HG03571 (cell line): ENCODE data around the gene AMBRA1.

Source experiments
- ATAC-seq: cut with Tn5 transposase; IDR thresholded peaks from one replicate; pipeline ENCODE4 v1.9.1; 2021; ENCODE audit not compliant: unreplicated experiment

The AMBRA1 gene

DNA sequence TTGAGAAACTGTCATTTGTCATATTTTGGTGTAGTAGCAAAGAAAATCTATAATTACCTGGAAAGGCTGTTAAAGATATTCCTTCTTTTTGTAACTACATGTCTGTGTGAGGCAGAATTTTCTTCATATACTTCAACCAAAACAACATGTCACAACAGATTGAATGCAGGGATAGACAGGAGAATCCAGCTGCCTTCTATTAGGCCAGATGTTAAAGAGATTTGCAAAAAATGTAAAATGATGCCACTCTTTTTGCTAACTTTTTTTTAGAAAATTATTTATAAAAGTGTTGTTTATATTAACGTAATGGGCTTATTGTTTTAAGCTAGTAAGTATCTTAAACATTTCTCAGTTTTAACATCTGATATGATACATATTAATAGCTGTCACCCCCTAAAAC, 233.9 kb downstream of the AMBRA1 start:
- ATAC-seq = no peak

DNA sequence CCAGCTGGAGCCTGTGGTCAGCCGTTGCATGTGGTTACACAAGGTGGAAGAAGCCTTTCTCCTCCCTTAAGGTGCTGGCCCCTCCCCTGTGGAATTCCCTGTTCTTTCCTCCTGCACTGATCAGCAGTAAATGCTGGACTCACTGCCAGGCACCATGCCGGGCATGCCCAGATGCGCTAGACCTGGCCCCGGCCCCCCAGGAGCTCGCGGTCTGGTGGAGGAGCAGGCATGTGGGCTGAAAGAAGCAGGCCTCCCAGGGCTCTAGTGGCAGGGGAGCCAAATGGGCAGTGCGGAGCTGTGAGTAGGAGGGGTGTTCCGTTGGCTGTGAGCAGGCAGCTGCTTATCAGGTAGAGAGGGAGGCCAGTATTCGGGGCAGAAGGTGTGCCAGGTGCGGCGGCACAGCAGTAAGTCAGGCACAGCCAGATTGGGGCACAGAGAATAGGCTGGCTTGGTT, 236.3 kb downstream of the AMBRA1 start:
- ATAC-seq = no peak

DNA sequence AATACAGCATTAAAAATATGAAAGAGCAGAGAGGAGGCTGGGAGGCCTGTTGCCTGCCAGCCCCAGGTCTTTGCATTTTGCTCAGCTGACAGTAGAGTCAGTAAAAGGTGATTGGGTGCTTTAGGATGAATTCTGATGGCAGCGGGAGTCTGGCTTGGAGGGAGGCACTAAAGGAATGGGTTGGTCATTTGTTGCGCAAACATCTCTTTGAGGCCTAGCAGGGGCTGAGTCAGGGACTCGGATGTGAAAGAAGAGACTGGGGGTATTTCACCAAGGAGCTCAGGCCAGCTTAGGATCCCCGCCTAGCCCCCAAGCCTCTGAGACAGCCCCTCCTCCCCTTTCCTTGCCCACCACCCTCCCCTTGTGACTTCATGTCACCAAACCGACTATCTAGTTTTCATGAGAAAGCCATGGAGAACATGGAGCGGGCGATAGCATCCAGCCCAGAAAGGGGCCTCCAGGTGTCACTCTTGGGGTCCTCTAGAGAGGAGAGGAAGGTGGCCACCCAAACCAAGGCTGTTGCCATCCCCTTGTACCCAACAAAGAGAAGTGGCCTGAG, 236.8 kb downstream of the AMBRA1 start:
- ATAC-seq = no peak

DNA sequence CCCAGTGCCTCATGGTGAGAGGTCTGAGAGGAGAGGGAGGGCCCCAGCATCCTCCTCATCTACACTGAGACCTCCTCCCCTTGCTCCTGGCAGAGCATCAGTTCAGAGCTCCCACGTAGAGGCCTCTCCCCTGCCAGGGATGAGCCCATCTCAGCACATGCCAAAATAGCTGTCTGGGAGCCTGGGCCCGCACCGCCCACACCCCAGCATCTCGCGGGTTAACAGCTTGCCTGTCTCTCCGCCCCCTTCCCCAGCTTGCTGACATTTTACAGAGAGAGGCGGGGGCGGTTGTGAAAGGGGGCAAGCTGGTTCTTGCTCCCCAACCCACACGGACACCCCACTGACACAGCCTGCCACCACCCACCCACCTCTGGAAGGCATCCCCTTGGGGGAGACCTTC, 240.1 kb downstream of the AMBRA1 start:
- ATAC-seq = no peak

DNA sequence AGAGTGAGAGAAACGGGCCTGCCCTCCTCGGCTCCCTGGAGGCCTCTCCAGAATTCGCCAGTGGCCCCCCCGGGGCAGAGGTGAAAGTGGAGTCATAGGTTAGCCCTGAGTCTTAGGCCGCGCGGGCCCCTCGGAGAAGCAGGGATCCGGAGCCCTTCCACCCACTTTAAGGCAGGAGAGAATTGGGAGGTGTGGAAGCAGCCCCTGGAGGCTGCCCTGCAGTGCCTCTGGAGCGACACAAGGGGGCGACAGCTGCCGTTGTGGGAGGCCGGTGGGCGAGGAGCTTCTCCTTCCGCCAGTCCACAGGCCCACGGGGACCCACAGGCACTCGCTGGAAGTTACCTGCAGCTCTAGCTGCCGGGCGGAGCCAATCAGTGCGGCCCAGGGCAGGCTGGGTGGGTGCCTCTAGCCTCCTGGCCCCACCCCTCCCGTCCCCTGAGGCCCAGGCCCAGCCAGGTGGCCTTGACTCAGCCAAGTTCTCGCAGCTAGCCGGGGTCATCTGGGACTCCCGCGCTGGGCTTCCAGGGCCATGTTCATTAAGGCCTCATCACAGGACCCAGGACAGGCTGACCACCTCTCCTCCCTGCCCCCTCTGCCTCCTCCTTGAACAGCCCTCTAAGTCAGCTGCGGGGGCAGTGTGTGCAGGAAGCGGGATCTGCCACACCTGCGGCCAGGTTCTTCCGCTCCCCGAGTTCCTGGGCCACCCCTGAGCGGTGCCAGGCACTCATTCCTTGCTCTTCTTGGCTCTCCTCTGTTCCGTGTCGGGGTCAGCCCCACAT, 241.6 kb downstream of the AMBRA1 start:
- ATAC-seq = no peak

DNA sequence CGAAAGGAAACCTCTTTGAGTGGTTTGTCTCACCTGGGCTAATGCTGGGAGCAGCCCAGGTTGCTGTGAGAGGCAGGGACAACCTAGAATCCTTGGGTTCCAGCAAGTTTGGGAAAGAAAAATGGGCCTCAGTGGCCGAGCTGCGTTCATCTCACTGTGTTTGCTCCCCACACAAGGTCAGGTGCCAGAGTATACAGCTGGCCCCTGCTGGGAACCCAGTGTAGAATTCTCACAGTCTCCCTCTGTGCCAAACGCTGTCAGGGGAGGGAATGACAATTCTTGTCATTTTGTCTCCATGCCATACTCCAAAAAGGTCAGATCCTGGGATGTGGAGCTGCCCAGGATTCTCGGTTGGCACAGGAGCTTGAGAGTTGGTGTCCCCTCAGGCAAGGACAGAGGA, 242.2 kb downstream of the AMBRA1 start:
- no peak for ATAC-seq

DNA sequence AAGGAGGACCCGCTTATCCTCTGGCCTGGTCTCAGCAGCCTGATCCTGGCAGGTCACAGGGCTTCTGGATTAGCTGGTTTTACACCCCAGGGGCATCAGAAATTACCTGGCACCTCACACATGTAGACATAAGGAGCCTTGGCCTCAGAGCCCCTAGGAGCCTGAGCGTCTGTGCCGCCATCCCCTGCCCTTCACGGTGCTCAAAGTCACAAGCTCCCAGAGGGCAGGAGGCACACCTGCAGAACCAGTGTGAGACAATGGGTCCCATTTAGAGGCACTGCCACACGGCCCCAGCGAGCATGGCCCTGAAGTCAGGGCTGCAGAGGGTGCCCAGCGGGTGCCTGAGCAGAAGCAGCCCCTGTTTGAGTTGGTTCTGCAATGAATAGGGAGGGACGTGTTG, 242.7 kb downstream of the AMBRA1 start:
- no peak for ATAC-seq

DNA sequence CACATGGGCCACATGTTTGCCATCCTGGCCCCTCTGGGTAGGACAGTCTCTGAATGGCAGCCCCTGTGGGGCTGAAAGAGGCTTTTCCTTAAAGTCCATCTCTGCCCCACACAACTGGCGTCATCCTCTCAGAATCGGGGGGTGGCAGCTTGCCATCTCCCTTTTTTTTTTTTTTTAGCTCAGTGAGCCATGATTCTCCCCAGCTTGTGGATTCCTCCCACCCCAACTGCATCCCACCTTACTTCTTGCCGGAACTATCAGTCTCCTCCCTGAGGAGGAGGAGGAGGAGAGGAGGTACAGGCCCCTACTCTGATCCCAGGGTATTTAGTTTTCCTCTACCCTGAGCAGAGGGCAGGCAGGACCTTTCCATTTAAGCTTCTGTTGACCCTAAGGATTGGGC, 243.1 kb downstream of the AMBRA1 start:
- ATAC-seq = no peak

DNA sequence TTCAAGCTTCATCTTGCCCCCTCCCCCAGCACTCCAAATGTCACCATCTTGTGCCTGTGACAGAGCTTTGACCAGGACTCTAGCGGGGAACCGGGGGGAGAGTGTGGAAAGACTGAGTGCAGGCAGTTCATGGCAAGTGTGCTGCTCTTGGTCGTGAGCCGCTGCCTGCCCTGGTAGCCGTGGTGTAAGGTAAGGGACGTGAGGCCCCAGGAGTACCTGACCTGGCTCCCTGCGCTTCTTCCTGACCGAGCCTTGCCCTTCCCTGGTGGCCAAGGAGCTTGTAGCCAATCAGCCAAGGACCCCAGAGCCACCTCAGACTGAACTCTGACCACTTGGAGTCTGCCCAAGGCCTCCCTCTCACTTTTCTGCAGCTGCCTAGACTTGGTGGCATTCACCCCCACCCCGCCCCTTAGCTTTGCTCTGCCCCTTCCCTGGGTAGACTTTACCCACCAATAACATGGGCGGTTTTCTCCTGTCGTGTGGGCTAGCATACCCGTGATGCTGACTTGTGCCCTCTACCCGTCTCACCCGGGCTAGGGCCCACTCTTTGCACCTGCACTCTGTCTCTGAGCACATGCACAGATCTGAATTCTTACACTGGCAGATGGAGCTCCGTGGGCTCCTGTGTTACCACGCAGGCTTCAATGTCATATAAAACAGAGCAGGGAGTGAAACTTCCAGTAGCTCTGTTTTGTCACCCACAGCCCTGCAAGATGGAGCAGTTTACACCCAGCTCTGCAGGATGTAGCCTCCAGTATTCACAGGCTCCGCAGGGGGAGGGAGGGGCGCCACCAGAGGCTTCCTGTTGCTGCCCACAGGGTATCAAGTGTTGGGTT, 245.0 kb downstream of the AMBRA1 start:
- ATAC-seq = no peak

DNA sequence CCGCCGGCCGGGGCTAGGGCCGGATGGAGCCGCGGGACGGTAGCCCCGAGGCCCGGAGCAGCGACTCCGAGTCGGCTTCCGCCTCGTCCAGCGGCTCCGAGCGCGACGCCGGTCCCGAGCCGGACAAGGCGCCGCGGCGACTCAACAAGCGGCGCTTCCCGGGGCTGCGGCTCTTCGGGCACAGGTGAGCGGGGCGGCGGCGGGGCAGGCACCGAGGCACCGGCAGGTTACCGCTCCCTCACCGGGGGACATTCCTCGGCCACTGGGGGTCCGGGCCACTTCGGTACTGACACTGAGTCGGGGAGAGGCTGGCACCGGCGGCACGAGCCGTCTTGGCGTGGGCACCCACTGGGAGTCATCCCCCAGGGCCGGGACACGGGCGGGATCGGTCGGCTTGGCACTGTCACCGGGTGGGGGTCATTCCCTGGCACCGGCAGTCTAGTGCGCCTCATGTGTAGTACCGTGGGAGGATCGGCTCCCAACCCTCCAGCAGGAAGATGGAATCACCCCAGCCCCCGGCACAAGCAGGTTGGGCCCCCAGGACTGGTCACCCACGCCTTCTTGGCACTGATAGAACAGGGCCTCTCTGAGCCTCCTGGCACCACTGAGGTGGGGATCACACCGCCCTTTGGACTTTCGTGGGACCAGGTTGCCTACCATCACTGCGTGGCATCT, 246.0 kb downstream of the AMBRA1 start:
- ATAC-seq = no peak

DNA sequence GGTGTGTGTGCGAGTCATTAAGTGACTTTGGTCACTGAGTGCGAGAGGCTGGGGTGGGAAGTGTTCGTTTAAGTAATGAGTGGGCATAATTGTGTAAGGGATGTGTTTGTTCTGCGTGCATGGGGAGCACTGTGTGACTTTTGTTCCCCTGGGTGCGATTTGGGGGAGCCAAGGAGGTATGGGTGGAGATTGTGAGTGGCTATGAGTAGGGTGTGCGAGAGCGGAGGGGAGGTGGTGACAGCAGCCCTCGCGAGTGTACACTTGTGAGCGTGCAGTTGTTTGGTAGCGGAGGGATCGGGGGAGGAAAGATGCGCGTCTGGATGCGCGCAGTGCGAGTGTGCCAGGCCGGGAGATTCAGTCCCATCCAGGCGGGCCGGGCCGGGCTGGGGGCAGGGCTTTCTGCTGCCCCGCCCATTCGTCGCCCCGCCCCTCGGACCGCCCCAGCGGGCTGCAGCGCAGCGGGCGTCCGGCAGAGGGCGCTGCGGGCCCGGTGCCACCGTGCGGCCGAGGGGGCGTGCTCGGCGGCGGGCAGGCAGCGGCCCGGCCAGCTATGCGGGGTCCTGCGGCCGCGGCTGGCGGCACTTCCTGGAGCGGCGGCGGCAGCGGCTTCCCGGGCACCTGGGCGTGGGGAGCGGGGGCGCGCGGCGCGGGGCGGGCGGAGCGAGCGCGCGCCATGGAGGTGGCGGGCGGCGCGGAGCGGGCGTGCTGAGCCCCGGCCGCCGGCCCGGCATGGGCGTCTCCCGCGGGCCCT, 246.8 kb downstream of the AMBRA1 start, which contains the start of gene DGKZ:
DGKZ (plus strand) TSS at position 578 of the 751 bp plus-strand sequence. CDS start 197 bp downstream, outside the sequence.
- ATAC-seq = peak; percentile 55
